K562 (cell line): ENCODE measurements around the gene BANK1. TPM values are rescaled to one million over a fixed set of nuclear protein-coding genes. Genes with fewer than 3 reads are reported as not detected.

Experiments
- JUN ChIP-seq, 2 experiments: sonication (generic) in 1 of 2; formaldehyde crosslinking in 1 of 2; IDR thresholded peaks; 2 replicates each; pipeline versions ENCODE4 v1.6.1 to v1.8.0; 2012 to 2022; ENCODE audit warnings: borderline replicate concordance in 2 of 2, mild to moderate bottlenecking in 2 of 2, improper control_type of control experiment in 1 of 2, low read depth in 1 of 2, low read length in 1 of 2, missing genetic modification reagents in 1 of 2
- PATZ1 ChIP-seq: fragments of 250-450 bp; sonication (Bioruptor Pico); IDR thresholded peaks from 2 replicates; pipeline ENCODE4 v1.5.0; 2020; ENCODE audit warnings: mild to moderate bottlenecking, borderline replicate concordance
- U2AF2 ChIP-seq: fragments of 200-400 bp; formaldehyde crosslinking; optimal IDR thresholded peaks from 2 replicates; pipeline ENCODE3; 2017; ENCODE audit warnings: low read depth, mild to moderate bottlenecking, low read length
- ZNF512 ChIP-seq: IDR thresholded peaks from 2 replicates; pipeline ENCODE4 v1.6.1; 2016; ENCODE audit warnings: missing genetic modification characterization, missing compliant biosample characterization
- polyA plus RNA-seq, 8 experiments: library from polyadenylated mRNA; depleted of rRNA in 4 of 8; stranded (reverse) in 5 of 8; unstranded in 3 of 8; fragments of >200 nt; fragmentation: Nextera tagmentation in 2 of 8; fragmentation: Illumina TruSeq in 1 of 8; extraction: Ambion mirVana in 2 of 8; extraction: Trizol in 1 of 8; gene quantifications; 2 replicates each; pipeline versions ENCODE4 v1.2.1 to v1.2.3, GENCODE V29; 2011 to 2014; ENCODE audit warnings: inconsistent platforms in 1 of 8, missing spikeins in 1 of 8
- total RNA-seq, 7 experiments: library from RNA; depleted of rRNA in 6 of 7; stranded (reverse); fragments of >200 nt in 6 of 7; fragmentation: Illumina TruSeq in 2 of 7; extraction: Trizol in 2 of 7; gene quantifications; 2 replicates each; pipeline versions ENCODE4 v1.2.1 to v1.2.3, GENCODE V29; 2011 to 2021; ENCODE audit warnings: low replicate concordance in 1 of 7
- TF ChIP-seq, protein P1 (sequence below), 3 experiments: IDR thresholded peaks in 2 of 3; conservative IDR thresholded peaks in 1 of 3; 2 replicates each; pipeline ENCODE4 v1.5.1; 2011 to 2012; ENCODE audit warnings: low read length in 3 of 3, mild to moderate bottlenecking in 3 of 3, control low read depth in 2 of 3, improper control_type of control experiment in 1 of 3, inconsistent platforms in 1 of 3, low read depth in 1 of 3, mixed read lengths in 1 of 3, moderate library complexity in 1 of 3; ENCODE audit not compliant: insufficient read depth in 2 of 3

BANK1 gene
- total and polyA plus RNA-seq, 9 of the 15 experiments (the other 6 are each of a cell fraction or from before 2014, with no cell fraction given) = not detected

- TF ChIP-seq ZNF512 (tag) (no peak), U2AF2 (no peak), PATZ1 (no peak), JUN (IDR thresholded peaks at IDR 0.05; ENCODE audit: borderline replicate concordance, low read depth, low read length) (no peak), JUN (CRISPR knock-in tag; IDR thresholded peaks at IDR 0.05; ENCODE audit: borderline replicate concordance) (no peak)
- TF ChIP-seq, protein P1, sequence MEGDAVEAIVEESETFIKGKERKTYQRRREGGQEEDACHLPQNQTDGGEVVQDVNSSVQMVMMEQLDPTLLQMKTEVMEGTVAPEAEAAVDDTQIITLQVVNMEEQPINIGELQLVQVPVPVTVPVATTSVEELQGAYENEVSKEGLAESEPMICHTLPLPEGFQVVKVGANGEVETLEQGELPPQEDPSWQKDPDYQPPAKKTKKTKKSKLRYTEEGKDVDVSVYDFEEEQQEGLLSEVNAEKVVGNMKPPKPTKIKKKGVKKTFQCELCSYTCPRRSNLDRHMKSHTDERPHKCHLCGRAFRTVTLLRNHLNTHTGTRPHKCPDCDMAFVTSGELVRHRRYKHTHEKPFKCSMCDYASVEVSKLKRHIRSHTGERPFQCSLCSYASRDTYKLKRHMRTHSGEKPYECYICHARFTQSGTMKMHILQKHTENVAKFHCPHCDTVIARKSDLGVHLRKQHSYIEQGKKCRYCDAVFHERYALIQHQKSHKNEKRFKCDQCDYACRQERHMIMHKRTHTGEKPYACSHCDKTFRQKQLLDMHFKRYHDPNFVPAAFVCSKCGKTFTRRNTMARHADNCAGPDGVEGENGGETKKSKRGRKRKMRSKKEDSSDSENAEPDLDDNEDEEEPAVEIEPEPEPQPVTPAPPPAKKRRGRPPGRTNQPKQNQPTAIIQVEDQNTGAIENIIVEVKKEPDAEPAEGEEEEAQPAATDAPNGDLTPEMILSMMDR (IDR thresholded peaks at IDR 0.05 in 2 of 3, conservative IDR thresholded peaks at IDR 0.05 in 1 of 3; ENCODE audit: insufficient read depth in 2 of 3, low read depth in 1 of 3, low read length in 3 of 3) = no peak
Observed at GRCh38 chr4:101987623-101988243, 197.2 kb downstream of the BANK1 start (continued).
